NCI-H345 treated with DMSO at 0.1 percent for 48 hours (cell line): Measurements from ENCODE around the gene KLHL29.

Experiments
- DNase-seq: peaks from one replicate; lab custom pipeline; 2025; ENCODE audit not compliant: unreplicated experiment; lab: John Stamatoyannopoulos, UW

Gene KLHL29

DNA sequence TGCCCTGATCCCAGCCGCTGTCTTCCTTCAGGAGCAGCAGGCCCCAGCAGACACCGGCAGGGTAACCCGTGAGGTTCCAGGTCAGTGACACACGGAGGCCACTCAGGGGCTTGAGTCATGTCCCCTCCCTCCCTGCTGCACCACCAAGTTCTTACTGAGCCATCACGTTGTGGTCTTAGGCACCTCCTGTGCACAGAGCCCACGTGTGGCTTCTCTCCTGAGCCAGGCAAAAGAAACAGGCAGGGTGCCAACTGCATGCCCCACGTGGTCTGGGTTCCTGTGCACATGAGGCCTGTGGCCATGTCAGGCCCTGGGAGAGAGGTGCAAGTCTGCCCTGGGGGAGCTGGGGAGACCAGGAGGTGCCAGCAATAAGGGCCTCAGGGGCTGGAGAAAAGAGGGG, 264.8 kb downstream of the KLHL29 start:
- no peak for DNase-seq

DNA sequence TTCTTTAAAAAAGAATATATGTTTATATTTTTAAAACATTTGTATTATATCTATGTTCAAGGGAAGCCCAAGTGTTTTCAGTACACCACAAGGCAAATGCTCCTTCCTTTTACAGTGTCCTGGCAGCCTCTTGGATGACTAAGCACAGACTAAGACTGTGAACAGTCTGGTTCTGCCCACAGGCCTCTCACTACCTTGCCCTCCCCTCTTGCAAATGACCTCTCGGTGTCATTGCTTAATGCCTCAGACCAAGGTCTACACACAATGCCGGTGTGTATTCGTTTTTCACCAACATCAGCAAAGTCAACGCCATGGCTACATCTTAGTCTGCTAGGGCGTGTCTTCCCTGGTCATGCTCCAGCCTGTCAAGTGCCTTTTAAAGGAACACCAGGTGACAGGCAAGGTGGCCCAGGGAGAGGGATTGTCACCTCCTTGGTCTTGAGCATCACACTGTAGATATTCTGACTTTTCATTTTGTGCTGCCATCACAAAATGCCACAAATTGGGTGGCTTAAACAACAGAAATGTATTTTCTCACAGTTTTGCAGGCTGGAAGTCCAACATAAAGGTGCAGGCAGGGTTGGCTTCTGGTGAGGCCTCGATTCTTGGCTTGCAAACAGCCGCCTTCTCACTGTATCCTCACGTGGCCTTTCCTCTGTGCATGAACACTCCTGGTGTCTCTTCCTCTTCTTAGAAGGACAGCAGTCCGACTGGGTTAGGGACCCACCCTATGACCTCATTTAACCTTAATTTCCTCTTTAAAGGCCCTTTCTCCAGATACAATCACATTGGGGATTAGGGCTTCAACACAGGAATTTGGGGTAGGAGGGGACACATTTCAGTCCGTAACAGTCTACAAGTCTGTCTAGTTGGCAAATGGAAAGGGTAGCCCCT, 266.5 kb downstream of the KLHL29 start:
- no peak for DNase-seq

DNA sequence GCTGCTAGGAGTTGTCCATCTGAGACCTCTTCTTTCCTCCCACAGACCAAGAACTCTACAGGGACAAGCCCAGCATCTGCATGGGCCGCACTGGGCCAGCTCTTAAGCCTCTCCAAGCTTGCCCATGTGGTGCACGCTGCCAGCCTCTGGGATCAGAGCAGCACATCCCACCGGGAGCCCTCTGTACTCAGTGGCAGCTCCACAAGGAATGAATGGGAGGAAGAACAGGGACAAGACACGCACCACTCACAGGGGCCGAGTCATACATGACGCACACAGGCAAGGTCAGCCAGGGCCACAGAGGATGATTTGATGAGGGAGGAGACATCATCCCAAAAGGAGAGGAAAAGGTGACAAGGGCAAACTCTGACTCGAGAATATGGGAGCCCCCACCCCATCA, 268.3 kb downstream of the KLHL29 start:
- DNase-seq = no peak

DNA sequence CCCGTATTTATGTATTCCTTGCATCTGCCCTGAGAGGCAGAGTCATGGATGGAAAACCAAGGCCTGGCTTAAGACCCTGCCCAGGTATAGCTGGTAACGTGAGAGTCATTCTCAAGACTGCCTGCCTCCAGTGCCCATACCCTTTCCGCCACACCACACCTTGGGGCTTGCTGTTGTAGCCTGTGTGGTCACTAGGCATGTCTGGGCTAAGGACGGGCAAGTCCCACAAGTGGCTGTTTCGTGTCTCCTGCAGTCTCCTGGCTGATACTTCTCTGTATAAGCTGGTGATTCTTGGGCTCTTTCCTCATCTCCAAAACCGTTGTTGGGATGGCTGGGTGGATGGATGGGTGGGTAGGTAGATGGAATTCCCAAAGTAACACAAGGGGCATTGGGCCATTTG, 269.8 kb downstream of the KLHL29 start:
- no peak for DNase-seq

DNA sequence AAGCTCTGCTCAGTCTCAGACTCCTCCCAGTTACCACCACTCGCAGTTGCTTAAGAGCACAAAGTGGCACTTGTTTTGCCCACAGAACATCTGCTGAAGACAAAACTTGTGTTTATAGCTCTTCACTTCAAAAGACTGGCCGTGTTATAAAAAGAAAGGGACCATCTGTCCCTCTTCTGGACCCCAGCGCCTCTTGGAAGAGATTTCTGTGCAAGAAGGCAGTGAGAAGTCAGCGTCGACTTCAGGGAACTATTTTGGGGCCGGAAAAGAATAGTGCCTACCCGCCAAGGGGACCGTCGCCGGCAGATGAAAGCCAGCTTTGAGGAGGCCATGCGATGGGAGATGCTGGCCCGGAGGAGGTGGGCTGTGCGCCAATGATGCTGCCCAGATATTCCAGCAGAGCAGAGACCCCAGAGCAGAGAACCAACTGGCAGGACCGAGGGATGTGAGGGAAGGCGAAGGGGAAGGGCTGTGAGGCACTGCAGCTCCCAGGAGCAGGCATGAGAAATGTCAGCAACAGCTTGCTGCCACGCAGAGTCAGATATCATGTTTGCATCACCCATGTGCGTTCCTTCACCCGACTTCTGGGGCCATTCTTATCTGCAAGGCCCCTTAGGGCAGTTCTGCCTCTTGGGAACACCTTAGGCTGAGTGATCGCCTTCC, 271.1 kb downstream of the KLHL29 start:
- no peak for DNase-seq

DNA sequence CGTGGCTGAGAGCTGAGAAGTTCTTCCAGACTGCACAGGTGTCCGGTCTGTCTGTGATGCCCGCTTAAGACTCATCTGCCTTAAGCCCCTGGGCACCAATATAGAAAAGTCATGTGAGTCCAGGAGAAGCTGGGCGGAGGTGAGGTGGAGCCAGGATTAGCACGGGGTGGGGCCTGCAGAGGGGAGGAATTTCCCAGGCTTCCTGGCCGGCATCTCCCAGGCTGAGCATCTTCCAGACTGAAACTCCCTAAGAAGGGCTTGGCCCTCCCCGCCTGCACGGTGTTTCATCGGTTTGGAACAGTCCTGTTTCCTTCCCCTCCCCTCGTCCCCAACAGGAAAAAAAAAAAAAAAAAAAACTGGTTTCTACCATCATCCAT, 271.6 kb downstream of the KLHL29 start:
- no peak for DNase-seq

DNA sequence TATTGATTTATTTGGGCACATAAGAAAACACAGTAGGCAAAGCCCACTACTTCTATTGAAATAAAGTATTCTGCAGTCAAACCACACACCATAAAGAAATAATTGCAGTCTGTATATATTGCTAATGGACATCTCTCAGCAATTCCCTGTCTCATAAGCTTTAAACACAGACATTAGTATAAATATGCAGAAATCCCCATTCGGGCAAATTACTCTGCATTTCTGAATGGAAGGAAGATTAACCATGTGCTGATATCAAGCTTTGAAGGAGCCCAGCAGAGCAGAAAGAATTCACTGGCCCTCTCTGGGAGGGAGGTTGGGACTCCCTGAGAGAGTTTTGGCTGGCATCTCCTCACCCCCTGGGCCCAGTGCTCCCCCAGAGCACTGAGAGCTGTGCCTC, 272.4 kb downstream of the KLHL29 start:
- DNase-seq = no peak

DNA sequence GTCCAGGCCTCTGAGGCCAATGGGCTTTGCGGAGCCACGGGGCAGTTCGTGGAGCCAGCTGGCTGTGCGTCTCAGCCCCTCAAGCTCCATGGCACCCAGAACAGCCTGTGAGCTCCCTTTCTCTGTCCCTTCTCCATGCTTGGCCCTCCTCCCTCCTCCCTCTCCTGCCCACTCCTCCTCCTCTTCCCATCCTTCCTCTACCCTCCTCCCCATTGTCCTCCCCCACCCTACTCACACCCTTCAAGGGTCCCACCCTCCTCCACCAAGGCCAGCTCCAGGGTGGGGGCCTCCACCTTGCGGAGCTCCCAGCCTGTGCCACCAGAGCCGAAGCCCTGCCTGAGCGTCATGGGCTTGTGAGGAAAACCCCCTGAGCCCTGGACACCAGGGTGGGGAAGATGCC, 273.0 kb downstream of the KLHL29 start:
- no peak for DNase-seq

DNA sequence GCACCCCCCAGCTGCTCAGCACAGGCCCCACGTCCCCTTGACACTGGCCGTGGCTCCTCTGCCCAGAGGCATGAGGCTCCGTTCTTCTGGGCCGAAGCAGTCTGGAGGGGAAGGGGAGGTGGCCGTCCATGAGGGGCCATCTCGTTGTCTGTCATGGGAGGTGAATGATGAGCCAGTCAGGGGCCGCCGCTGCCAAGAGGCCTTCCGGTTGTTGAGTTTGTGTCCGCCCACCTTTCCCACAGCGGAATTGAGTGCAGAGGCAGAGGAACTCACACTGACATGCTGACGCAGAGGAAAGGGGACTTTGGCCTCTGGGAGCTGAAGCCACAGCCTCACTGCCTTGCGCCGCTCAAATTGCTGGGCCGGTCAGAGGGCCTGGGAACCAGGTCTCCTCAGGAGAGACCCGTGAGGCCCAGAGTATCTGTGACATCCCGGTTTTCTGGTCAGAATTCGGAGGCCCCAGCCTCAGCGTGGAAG, 273.5 kb downstream of the KLHL29 start:
- DNase-seq = no peak

DNA sequence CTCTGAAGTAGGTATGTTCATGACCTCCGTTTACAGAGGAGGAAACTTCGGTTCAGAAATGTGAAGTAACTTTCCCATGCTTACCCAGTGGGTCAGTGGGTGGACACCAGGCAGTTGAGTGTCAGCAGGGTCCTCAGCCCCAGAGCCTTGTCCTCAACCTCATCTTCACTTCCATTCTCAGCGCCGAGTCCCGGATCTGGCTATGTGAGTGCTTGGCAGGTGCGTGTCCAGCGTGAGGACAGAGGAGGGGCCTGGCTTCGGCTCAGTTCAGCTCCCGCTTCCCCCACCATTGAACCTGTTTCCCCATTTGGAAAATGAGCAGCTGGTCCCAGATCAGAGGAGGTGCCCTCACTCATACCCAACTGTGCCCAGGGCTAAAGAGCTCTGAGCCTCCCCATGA, 274.3 kb downstream of the KLHL29 start:
- DNase-seq = no peak

DNA sequence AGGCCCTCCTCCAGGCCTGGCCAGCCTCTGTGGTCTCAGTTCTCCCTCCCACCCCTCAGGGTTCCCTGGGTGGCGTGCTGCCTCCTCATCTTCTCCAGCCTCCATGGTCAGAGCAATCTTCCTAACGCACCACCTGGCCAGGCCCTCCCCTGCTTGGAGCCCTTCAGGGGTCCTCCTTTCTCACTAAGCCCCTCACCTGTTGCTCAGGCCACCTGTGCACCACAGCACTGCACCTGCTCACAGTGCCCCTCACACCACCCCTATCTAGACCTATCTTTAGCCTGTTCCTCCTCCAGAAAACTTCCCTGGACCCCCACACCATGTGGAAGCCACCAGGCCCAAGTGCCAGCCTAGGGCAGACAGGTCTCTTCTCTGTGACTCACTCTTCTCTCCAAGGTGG, 274.8 kb downstream of the KLHL29 start:
- DNase-seq = no peak

DNA sequence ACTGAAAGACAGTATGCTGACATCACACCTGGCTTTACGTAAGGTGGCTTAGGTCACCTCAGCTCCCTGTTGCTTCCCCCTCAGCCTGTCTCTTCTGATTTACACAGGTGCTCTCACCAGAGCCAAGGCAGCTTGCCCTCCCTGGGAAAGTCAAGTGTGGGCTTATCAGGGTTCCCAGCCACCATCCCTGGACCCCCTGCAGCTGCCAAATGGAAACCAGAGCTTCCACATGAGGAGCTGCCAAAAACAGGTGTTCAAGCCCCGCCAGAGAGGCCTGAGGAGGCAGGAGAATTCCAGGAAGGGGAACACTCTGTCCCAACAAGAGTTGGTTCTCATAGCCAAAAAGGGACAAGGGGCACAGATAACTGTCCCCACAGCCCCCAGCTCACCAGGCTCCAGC, 275.3 kb downstream of the KLHL29 start:
- DNase-seq = no peak

DNA sequence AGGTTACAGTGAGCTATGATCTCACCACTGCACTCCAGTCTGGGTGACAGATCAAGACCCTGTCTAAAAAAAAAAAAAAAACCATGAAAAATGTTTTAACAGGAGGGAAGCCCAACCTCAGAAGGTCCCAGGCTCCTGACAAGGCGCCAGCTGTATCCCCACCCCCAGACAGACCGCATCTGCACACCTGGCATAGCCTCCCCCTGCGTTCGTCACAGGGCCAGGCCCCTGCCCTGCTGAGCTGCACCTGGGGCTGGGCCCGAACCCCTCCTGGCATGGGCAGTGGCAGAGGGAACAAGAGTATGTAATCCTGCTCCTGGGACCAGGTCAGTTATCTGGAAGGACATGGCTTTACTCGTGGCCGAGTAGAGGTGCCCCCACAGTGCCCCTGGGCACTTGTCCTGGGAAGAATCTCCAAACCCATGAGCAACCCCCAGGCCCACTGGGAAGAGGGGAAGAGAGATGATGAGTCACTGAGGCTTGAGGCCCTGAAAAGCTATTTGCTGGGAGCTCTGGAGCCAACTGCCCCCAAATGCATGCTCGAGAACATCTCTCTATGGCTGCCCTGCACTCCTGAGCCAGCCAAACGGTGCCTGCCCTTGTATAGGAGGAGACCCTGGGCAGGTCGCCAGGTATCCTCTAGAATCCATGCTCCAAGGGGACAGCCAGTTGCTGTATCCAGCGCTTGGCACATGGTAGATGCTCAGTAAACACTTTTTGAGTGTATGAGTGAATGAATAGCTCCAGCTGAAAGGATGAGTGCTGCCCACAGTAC, 276.5 kb downstream of the KLHL29 start:
- DNase-seq = no peak

DNA sequence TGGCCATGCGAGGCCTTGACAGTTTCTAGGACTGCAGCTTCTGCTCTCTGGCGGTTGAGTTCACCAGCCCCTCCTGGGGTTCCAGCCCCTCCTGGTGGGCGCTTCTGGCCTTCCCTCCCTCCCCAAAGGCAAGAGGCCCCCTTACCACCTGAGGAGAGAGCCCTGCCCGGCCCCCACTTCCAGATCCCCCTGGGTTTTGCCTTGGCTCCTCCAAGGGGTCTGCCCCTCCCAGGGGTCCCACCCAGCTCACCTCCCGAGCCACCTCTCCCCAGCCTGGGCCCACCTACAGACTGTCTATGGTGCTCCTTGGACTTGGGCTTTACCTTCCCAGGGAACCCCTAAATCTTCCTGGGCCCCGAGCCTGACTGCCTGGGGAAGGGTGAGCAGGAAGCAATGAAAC, 277.5 kb downstream of the KLHL29 start:
- DNase-seq = no peak

DNA sequence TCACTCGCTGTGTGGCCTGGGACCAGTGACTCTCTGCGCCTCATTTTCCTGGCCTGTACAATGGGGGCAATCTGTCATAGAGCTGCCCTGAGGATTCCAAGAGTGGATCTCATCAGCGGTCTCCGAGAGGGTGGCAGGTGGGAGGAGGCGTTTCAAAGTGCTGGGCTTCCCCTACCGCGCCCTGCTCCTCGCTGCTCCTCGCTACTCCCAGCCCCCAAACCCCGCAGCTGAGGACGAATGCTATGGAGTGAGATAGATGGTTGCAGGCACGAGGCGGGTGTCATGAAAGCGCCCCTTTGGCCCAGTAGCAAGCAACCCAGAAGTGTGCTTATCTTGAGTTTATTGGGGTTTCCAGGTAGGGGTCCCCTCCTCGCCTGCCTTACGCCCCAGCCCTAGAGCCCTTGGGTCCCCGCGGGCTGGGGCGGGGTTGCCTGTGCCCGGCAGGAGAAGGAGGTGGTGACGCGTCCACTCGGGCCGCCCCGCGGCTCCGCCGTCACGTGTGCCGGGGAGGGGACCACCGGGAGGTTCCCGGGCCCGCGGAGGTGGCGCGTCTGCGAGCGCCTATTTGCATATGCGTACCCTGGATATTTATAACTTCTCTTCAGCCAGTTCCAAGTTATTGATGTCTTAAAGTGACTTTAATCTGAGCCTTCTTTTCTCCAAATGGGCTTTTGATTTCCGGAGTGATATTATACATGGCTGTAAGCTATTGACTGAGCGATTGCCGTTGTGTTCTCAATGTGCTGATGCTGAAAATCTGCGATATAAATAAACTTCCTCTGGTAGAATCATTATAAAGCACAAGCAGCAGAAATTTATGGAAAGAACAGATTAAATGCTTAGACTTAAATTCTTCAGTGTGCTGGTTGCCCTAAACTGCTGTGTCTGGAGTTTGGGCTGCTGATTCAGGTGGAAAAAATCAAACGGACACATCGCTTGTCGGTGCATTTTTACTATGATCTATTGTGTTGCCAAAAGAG, 278.3 kb downstream of the KLHL29 start:
- DNase-seq = no peak

DNA sequence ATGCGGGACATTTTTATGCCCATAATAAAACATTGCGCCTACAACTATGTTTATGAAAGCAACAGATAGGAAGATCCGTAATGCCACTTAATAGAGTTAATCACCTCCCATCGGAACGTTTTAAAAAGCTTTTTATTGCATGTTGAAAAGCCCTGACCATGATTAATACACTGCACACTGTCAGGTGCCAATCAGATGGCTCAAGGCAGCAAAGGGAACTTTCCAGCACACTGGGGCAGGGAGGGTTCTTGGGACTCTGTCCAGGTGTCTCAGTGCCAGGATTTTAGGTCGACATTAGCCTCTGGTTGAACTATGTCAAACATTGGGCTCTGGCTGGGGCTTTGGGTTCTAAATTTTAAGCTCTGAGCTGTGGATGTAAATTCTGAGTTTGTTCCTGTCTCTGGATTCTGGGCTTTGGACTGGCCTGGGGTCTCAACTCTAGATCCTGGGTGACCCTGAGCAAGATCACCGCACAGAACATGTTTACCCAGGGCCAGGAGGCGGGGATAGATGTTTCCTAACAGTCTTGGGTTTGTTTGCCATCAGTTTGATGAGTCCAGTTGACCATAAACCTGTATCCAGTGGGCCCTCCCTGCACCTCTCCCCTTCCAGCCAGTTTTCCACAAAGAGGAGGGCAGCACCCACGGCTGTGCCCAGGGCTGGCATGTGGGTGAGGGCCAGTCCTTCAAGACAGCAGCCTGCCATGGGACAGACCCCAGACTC, 279.2 kb downstream of the KLHL29 start:
- no peak for DNase-seq

DNA sequence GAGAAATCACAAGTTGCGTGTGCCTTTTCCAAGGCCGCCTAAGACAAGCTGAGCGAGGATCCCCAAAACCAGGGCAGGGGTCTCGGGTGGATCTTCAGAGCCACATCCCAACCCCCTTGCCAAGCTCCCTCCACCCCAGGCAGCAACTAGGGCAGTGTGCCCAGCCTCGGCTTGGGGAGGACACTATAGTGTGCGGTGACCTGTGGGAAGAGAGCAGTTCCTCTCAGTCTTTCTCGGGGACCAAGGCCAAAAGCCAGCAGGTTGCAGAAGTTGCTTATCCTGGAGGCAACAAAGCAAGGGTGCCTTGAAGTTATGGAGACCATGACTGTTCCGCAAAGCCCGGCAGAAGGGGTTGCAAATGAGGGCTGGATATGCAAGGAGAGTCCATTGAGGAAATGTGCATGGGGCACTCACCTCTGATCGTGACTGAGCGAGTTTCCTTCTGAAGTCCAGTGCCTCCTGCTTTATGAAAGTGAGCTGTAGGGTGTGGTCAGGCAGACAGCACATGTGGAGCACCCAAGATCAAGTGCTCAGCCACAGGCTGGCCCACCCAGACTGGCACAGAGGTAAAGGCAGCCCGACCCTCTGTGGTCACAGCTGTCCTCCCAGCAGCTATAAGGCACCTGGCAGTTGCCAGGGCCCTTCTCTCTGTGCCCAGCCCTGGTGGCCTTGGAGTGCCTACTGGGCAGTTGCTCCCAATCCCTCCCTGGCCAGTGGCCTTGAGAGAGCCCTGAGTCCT, 281.4 kb downstream of the KLHL29 start:
- DNase-seq = no peak

DNA sequence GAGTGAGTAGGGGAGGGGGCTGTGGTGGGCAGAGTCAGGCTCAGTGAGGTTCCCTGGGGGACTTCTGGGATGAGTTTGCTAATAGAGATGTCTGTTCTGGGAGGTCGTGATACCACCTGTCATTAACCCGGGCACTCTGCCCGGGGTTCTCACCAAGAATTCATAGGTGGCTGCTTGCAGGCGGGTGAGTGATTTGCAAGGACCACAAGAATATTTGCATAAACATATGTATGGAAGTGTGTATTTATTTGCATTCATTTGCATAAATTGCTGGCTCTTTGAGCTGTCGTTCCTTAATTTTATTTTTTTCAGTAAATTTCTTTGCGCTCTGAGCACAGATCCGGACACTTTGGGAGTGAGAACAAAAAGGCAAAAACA, 282.0 kb downstream of the KLHL29 start:
- no peak for DNase-seq

DNA sequence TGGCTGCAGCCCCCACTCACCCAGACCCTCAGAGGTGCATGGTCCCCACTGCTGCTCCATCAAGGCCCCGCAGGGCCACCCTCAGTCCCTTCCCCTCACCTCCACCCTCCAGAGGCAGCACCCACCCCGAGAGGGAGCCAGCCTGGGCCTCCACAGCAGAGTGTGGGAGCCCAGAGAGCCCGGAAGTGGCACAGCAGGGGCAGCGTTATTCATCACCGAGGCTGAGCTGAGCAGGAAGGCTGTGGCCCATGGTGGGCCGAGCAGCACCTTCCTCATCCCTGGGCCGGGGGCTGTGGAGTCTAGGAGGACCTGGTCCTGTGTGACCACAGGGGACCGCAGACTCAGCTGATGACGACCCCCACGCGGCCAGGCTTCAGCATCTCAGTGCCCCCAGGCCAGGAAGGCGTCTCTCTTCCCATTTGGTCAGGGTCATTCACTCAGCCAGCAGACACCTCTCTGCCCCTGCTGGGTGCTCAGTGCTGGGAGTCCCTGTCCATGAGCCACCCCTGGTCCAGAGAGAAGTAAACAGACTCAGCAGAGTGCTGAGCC, 283.9 kb downstream of the KLHL29 start:
- no peak for DNase-seq
